H9 (cell line): ENCODE measurements around the gene SCN11A. TPM values are rescaled to one million over a fixed set of nuclear protein-coding genes. Genes with fewer than 3 reads are reported as not detected.

Experiments
- DNase-seq: peaks from one replicate; pipeline ENCODE4 v3.0.0-alpha.2; 2017
- H2AFZ ChIP-seq: one replicate; pipeline ENCODE4 v1.6.1; 2013; ENCODE audit warnings: mild to moderate bottlenecking, low read length, control low read depth, moderate library complexity
- H2AK5ac ChIP-seq: 2 replicates; pipeline ENCODE4 v1.6.1; 2013; ENCODE audit warnings: low read length, control low read depth, mixed read lengths; ENCODE audit not compliant: insufficient read length
- H2BK120ac ChIP-seq: one replicate; pipeline ENCODE4 v1.6.1; 2013; ENCODE audit warnings: low read depth, mild to moderate bottlenecking, low read length, control low read depth, inconsistent platforms; ENCODE audit not compliant: poor library complexity, severe bottlenecking
- H2BK12ac ChIP-seq: 2 replicates; pipeline ENCODE4 v1.6.1; 2013; ENCODE audit warnings: low read length, control low read depth, mixed read lengths, low read depth; ENCODE audit not compliant: insufficient read length
- H2BK15ac ChIP-seq: 2 replicates; pipeline ENCODE4 v1.6.1; 2013; ENCODE audit warnings: low read depth, low read length, control low read depth
- H2BK20ac ChIP-seq: one replicate; pipeline ENCODE4 v1.6.1; 2013; ENCODE audit warnings: low read depth, mild to moderate bottlenecking, low read length, control low read depth, inconsistent platforms; ENCODE audit not compliant: poor library complexity, severe bottlenecking
- H2BK5ac ChIP-seq: 2 replicates; pipeline ENCODE4 v1.6.1; 2013; ENCODE audit warnings: low read length, control low read depth, mixed read lengths; ENCODE audit not compliant: insufficient read length
- H3K14ac ChIP-seq: 2 replicates; pipeline ENCODE4 v1.6.1; 2013; ENCODE audit warnings: low read length, control low read depth; ENCODE audit not compliant: insufficient read depth
- H3K18ac ChIP-seq: 2 replicates; pipeline ENCODE4 v1.6.1; 2013; ENCODE audit warnings: low read depth, mild to moderate bottlenecking, mixed read lengths, low read length, control low read depth; ENCODE audit not compliant: insufficient read length
- H3K23ac ChIP-seq: 2 replicates; pipeline ENCODE4 v1.6.1; 2013; ENCODE audit warnings: low read length, control low read depth, mixed read lengths, low read depth; ENCODE audit not compliant: insufficient read length
- H3K23me2 ChIP-seq: 2 replicates; pipeline ENCODE4 v1.6.1; 2013; ENCODE audit warnings: low read depth, mild to moderate bottlenecking, mixed read lengths, low read length, control low read depth; ENCODE audit not compliant: insufficient read length, poor library complexity, severe bottlenecking
- H3K27ac ChIP-seq: 2 replicates; pipeline ENCODE4 v1.5.1; 2013; ENCODE audit warnings: low read length, control low read depth, mixed read lengths, low read depth; ENCODE audit not compliant: insufficient read length
- H3K27me3 ChIP-seq: 2 replicates; pipeline ENCODE4 v1.6.1; 2013; ENCODE audit warnings: low read length, control low read depth, inconsistent platforms; ENCODE audit not compliant: insufficient read depth
- H3K4ac ChIP-seq: 2 replicates; pipeline ENCODE4 v1.6.1; 2013; ENCODE audit warnings: low read depth, mild to moderate bottlenecking, control low read depth, inconsistent platforms, low read length, moderate library complexity
- H3K4me1 ChIP-seq: 2 replicates; pipeline ENCODE4 v1.6.1; 2013; ENCODE audit warnings: low read length, control low read depth, inconsistent platforms; ENCODE audit not compliant: insufficient read depth
- H3K4me2 ChIP-seq: 2 replicates; pipeline ENCODE4 v1.6.1; 2013; ENCODE audit warnings: low read length, control low read depth, mixed read lengths; ENCODE audit not compliant: insufficient read length, insufficient read depth
- H3K56ac ChIP-seq: 2 replicates; pipeline ENCODE4 v1.6.1; 2013; ENCODE audit warnings: low read depth, mild to moderate bottlenecking, mixed read lengths, low read length, control low read depth; ENCODE audit not compliant: insufficient read length
- H3K79me1 ChIP-seq: 2 replicates; pipeline ENCODE4 v1.6.1; 2013; ENCODE audit warnings: low read depth, mild to moderate bottlenecking, moderate library complexity, low read length, control low read depth, inconsistent platforms; ENCODE audit not compliant: insufficient read depth, poor library complexity, severe bottlenecking
- H3K79me2 ChIP-seq: 2 replicates; pipeline ENCODE4 v1.6.1; 2013; ENCODE audit warnings: low read length, control low read depth, inconsistent platforms; ENCODE audit not compliant: insufficient read depth
- H3K9ac ChIP-seq: 2 replicates; pipeline ENCODE4 v1.6.1; 2013; ENCODE audit warnings: low read length, control low read depth, mixed read lengths; ENCODE audit not compliant: insufficient read length; ENCODE audit errors: extremely low read depth
- H3K9me3 ChIP-seq: one replicate; pipeline ENCODE4 v1.6.1; 2013; ENCODE audit warnings: low read depth, low read length, inconsistent platforms; ENCODE audit not compliant: control insufficient read depth
- H3T11ph ChIP-seq: one replicate; pipeline ENCODE4 v1.6.1; 2013; ENCODE audit warnings: mild to moderate bottlenecking, low read length, control low read depth, inconsistent platforms
- H4K20me1 ChIP-seq: one replicate; pipeline ENCODE4 v1.6.1; 2013; ENCODE audit not compliant: control insufficient read depth, insufficient read length, insufficient read depth
- H4K5ac ChIP-seq: 2 replicates; pipeline ENCODE4 v1.6.1; 2013; ENCODE audit warnings: low read depth, mild to moderate bottlenecking, mixed read lengths, low read length, control low read depth; ENCODE audit not compliant: insufficient read length
- H4K8ac ChIP-seq: replicated peaks from 2 replicates; pipeline ENCODE4 v1.6.1; 2013; ENCODE audit warnings: low read length, control low read depth, mixed read lengths, low read depth; ENCODE audit not compliant: insufficient read length
- H4K91ac ChIP-seq: 2 replicates; pipeline ENCODE4 v1.6.1; 2013; ENCODE audit warnings: low read depth, mild to moderate bottlenecking, moderate library complexity, mixed read lengths, low read length, control low read depth; ENCODE audit not compliant: insufficient read length
- H3K27ac Mint-ChIP-seq, 3 experiments: 2 replicates in 2 of 3; 3 replicates in 1 of 3; pipeline ENCODE4 v1.8.0; 2020 to 2021; ENCODE audit warnings: mixed read lengths in 3 of 3, mild to moderate bottlenecking in 1 of 3, moderate library complexity in 1 of 3
- H3K27me3 Mint-ChIP-seq: 2 replicates; pipeline ENCODE4 v1.8.0; 2021; ENCODE audit warnings: low read depth, mild to moderate bottlenecking, moderate library complexity, mixed read lengths
- H3K36me3 Mint-ChIP-seq, 3 experiments: 2 replicates in 2 of 3; 3 replicates in 1 of 3; pipeline ENCODE4 v1.8.0; 2020 to 2021; ENCODE audit warnings: low read depth in 3 of 3, mixed read lengths in 3 of 3; ENCODE audit not compliant: insufficient read depth in 1 of 3
- H3K4me1 Mint-ChIP-seq, 2 experiments: 2 replicates each; pipeline ENCODE4 v1.8.0; 2020; ENCODE audit warnings: mixed read lengths in 2 of 2
- H3K4me3 Mint-ChIP-seq, 2 experiments: 2 replicates in 1 of 2; 3 replicates in 1 of 2; pipeline ENCODE4 v1.8.0; 2020 to 2021; ENCODE audit warnings: mild to moderate bottlenecking in 2 of 2, mixed read lengths in 2 of 2, moderate library complexity in 1 of 2
- H3K9me3 Mint-ChIP-seq, 2 experiments: 2 replicates in 1 of 2; 3 replicates in 1 of 2; pipeline ENCODE4 v1.8.0; 2020; ENCODE audit warnings: mild to moderate bottlenecking in 2 of 2, mixed read lengths in 2 of 2, moderate library complexity in 1 of 2
- WGBS: extraction: QIAGEN DNeasy Blood & Tissue Kit; methylation state at CpG from one replicate; pipeline ENCODE4 v1.1.7; 2013; ENCODE audit warnings: missing lambda C conversion rate, low lambda C conversion rate, mixed read lengths; ENCODE audit not compliant: insufficient read length; ENCODE audit errors: extremely low coverage; 5-methylcytosine and 5-hydroxymethylcytosine counted together
- total RNA-seq: library from RNA; stranded (reverse); gene quantifications from 2 replicates; pipeline ENCODE4 v1.2.1, GENCODE V29; 2021
- TF ChIP-seq, protein P1 (sequence below): fragments of 200-600 bp; sonication (generic); conservative IDR thresholded peaks from 3 replicates; pipeline ENCODE4 v1.8.0; 2021; ENCODE audit warnings: antibody characterized with exemption, mild to moderate bottlenecking

SCN11A gene
- total RNA-seq, 1 experiment from 2014 or later, result 0.17 TPM

DNA sequence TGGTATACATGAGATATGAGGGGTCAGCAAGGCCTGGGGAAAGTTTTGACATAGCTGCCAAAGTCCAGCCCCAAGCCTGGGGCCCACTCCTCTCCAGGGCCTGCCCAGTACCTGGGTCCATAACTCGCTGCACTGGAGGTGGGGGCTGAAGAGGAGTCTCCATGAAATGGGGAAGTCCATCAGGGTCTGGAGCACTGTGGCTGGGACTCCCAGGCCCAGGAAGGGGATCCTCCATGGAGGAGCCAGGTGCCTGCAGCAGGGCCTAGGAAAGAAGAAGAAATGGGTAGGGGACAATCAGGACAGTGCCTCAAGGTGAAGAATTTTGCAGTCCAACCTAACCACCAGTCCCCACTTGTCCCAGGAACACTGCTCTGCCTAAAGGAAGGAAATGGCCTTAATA, 47.5 kb upstream of the SCN11A start:
- Histone ChIP-seq H3K56ac (no peak overlapping the region), H3K4me1 (no peaks in the 10 kb centered on the region), H2BK12ac (no peak overlapping the region), H2BK20ac (no peak overlapping the region), H4K5ac (no peak overlapping the region), H2BK5ac (no peak overlapping the region), H2BK120ac (no peak overlapping the region), H2AFZ (no peak overlapping the region), H3K79me1 (no peaks in the 10 kb centered on the region), H3K27ac (no peak overlapping the region), H3K9ac (no peak overlapping the region), H3K18ac (no peak overlapping the region), H3K79me2 (no peaks in the 10 kb centered on the region), H3K4ac (no peak overlapping the region), H3K14ac (no peak overlapping the region), H3K4me2 (no peak overlapping the region), H2AK5ac (no peak overlapping the region), H4K91ac (no peak overlapping the region), H4K8ac (no peak overlapping the region), H4K20me1 (no peaks in the 10 kb centered on the region), H3K9me3 (no peaks in the 10 kb centered on the region), H3K23ac (no peak overlapping the region), H3K23me2 (no peaks in the 10 kb centered on the region), H2BK15ac (no peak overlapping the region), H3K27me3 (no peaks in the 10 kb centered on the region), H3T11ph (no peak overlapping the region)
- H3K36me3 Mint-ChIP-seq, result peaks cover 14 to 45% (median 32%) of the 10 kb centered on the region in 3 experiments; a peak in 6 of 7 replicates
- TF ChIP-seq, protein P1, sequence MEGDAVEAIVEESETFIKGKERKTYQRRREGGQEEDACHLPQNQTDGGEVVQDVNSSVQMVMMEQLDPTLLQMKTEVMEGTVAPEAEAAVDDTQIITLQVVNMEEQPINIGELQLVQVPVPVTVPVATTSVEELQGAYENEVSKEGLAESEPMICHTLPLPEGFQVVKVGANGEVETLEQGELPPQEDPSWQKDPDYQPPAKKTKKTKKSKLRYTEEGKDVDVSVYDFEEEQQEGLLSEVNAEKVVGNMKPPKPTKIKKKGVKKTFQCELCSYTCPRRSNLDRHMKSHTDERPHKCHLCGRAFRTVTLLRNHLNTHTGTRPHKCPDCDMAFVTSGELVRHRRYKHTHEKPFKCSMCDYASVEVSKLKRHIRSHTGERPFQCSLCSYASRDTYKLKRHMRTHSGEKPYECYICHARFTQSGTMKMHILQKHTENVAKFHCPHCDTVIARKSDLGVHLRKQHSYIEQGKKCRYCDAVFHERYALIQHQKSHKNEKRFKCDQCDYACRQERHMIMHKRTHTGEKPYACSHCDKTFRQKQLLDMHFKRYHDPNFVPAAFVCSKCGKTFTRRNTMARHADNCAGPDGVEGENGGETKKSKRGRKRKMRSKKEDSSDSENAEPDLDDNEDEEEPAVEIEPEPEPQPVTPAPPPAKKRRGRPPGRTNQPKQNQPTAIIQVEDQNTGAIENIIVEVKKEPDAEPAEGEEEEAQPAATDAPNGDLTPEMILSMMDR, result no peak
- no peak overlapping the region for H3K27ac Mint-ChIP-seq
- no peak for DNase-seq
- H3K4me1 Mint-ChIP-seq, result peaks cover 0 to 12% of the 10 kb centered on the region in 2 experiments; a peak in 2 of 4 replicates
- no peaks in the 10 kb centered on the region for H3K9me3 Mint-ChIP-seq
- no peaks in the 10 kb centered on the region; the same call in 1 of the 2 replicates for H3K27me3 Mint-ChIP-seq
- WGBS, result no CpG with 5 or more reads among the region's 1 CpG
- no peak overlapping the region for H3K4me3 Mint-ChIP-seq
